ENCODE data around the gene WNT5B. TPM values are rescaled to one million over a fixed set of nuclear protein-coding genes. Genes with fewer than 3 reads are reported as not detected.
A peak's percentile ranks its signal among the peaks of the same experiment; 100 is the strongest.

Gene WNT5B
- total and polyA plus RNA-seq, 2 of the 8 experiments (the other 6 are each of a cell fraction or from before 2014, with no cell fraction given): 0.91 to 1.2 TPM

DNA sequence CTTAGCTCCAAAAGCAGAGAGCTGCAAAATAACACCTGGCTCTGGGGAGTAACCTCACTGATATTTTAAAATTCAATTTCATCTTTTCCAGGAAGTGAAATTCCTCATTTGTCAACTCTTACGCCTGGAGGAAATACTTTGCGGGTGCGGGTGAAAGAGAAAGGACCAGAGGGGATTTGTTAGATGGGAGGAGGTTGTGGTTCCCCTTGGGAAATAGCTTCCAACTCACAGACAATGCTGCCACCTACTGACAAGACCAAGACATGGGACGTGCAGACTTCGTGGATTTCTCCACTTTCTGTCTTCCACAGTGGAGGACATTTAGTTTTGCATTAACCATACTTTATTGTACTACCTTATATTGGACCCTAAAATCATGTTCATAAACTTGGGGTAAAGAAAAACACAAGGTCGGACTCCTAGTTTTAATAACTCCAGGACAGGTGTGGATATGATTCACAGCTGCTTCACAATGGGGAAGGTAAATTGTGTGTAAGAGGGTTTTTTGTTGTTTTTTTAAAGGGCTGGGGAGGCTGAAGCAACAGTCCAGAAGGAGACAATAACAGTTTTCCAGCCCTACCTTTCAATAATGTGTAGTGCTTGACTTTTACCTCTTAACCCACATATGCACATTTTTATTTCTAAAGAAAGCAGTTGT is 45.5 kb upstream of the WNT5B start:
- H3K4ac ChIP-seq (replicated peaks; ENCODE audit: insufficient read length, low read depth, low read length): no peak overlapping the region
- no peak overlapping the region for H3K4me3 ChIP-seq (ENCODE audit: extremely low read depth in 1 of 4, insufficient read depth in 2 of 4, low read depth in 3 of 4, low read length in 4 of 4)
- no peaks in the 10 kb centered on the region for H3K23me2 ChIP-seq (ENCODE audit: low read depth, low read length)
- H3K23ac ChIP-seq (ENCODE audit: insufficient read length): no peak overlapping the region
- H4K8ac ChIP-seq (ENCODE audit: extremely low read depth, insufficient read depth, low read length): no peak overlapping the region
- no peak overlapping the region for H2AK5ac ChIP-seq (ENCODE audit: low read depth, low read length)
- no peak overlapping the region for H2AFZ ChIP-seq (ENCODE audit: low read length)
- H3K36me3 ChIP-seq (ENCODE audit: control insufficient read depth in 2 of 4, insufficient read depth in 4 of 4, low read length in 3 of 4): no peaks in the 10 kb centered on the region
- no peak overlapping the region for H4K91ac ChIP-seq (replicated peaks; ENCODE audit: insufficient read length, low read length)
- H3K27me3 ChIP-seq (replicated peaks in 1 of 4; ENCODE audit: control insufficient read depth in 3 of 4, extremely low read depth in 1 of 4, insufficient read depth in 3 of 4, low read length in 3 of 4): peaks cover 6 to 51% (median 33%) of the 10 kb centered on the region in 4 experiments
- ChIA-PET POLR2A (ENCODE audit: partially characterized antibody) (interaction anchor here (0.9 to 1.8 kb wide), 4 partner anchors 10 to 466 kb away, joined by 3 to 14 read pairs (median 4); no protein-coding TSS in a partner anchor), CTCF (ENCODE audit: partially characterized antibody) (interaction anchor here (0.6 to 10.2 kb wide), 53 partner anchors 9 to 474 kb away, joined by 3 to 88 read pairs (median 4); partner anchors contain the start of gene WNT5B)
- H2BK20ac ChIP-seq (ENCODE audit: low read length): no peak overlapping the region
- WGBS, 2 experiments (ENCODE audit: extremely low coverage in 1 of 2, insufficient coverage in 1 of 2, insufficient read length in 1 of 2, insufficient replicate concordance in 2 of 2, low coverage in 1 of 2, low lambda C conversion rate in 2 of 2, missing lambda C conversion rate in 1 of 2): 12% methylated on average over 6 of the region's 6 CpGs; no CpG with 5 or more reads in 1 of the 2 experiments
- H3K9me3 ChIP-seq (ENCODE audit: insufficient read depth in 2 of 2, low read depth in 1 of 2, low read length in 1 of 2): no peaks in the 10 kb centered on the region
- H3K18ac ChIP-seq (ENCODE audit: extremely low read depth, low read length): no peak overlapping the region
- DNase-seq (ENCODE audit: low read depth in 1 of 2, low spot score in 2 of 2): peak in 1 of 2 experiments; percentile 64
- no peak overlapping the region for H2BK12ac ChIP-seq (ENCODE audit: low read depth, low read length)
- H3K56ac ChIP-seq (replicated peaks; ENCODE audit: insufficient read length, low read depth, low read length): no peak overlapping the region
- peaks cover 9% of the 10 kb centered on the region in 2 experiments for H4K20me1 ChIP-seq (replicated peaks in 1 of 2; ENCODE audit: control insufficient read depth in 1 of 2, insufficient read depth in 2 of 2, low read length in 2 of 2)
- H3K79me2 ChIP-seq (ENCODE audit: control insufficient read depth in 1 of 2, insufficient read depth in 2 of 2, low read length in 2 of 2): no peaks in the 10 kb centered on the region
- H2BK15ac ChIP-seq (ENCODE audit: low read length): no peak overlapping the region
- peak; percentile 97 for FAIRE-seq
- no peaks in the 10 kb centered on the region for H3K79me1 ChIP-seq (ENCODE audit: low read depth, low read length)
- H3K14ac ChIP-seq (ENCODE audit: insufficient read length): no peak overlapping the region
- no peak overlapping the region for H3K9ac ChIP-seq (replicated peaks in 1 of 4; ENCODE audit: extremely low read depth in 1 of 4, low read depth in 3 of 4, low read length in 3 of 4)
- peaks cover 0 to 8% (median 2%) of the 10 kb centered on the region in 4 experiments; a peak in 4 of 7 replicates for H3K4me1 ChIP-seq (replicated peaks in 1 of 4; ENCODE audit: control insufficient read depth in 3 of 4, insufficient read depth in 4 of 4, low read length in 3 of 4)
- H2BK5ac ChIP-seq (ENCODE audit: low read depth, low read length): no peak overlapping the region
- H2BK120ac ChIP-seq (replicated peaks; ENCODE audit: low read depth, low read length): no peak overlapping the region
- no peak overlapping the region for H3K27ac ChIP-seq (ENCODE audit: low read depth, low read length)
- H3K4me2 ChIP-seq (ENCODE audit: insufficient read depth in 1 of 2, low read depth in 2 of 2, low read length in 2 of 2): no peak overlapping the region
- no peak overlapping the region for H4K5ac ChIP-seq (ENCODE audit: insufficient read length, low read depth, low read length)
- no peak for TF ChIP-seq SP1 (IDR thresholded peaks at IDR 0.05; ENCODE audit: low read depth, low read length)
- TF ChIP-seq RXRA (IDR thresholded peaks at IDR 0.05; ENCODE audit: insufficient read depth, low read depth, low read length): no peak
- peak; percentile 46 for TF ChIP-seq CEBPB (IDR thresholded peaks at IDR 0.05; ENCODE audit: low read depth, low read length)
- TF ChIP-seq HDAC2 (IDR thresholded peaks at IDR 0.05; ENCODE audit: borderline replicate concordance in 1 of 2, low read depth in 2 of 2, low read length in 2 of 2): no peak
- no peak for TF ChIP-seq TBP (IDR thresholded peaks at IDR 0.05; ENCODE audit: low read depth, low read length)
- TF ChIP-seq CBX5 (IDR thresholded peaks at IDR 0.05; ENCODE audit: low read depth, low read length): no peak
- no peak for TF ChIP-seq POLR2A (IDR thresholded peaks at IDR 0.05; ENCODE audit: control extremely low read depth in 1 of 2, low read depth in 2 of 2, low read length in 2 of 2)
- no peak for TF ChIP-seq SUZ12 (IDR thresholded peaks at IDR 0.05; ENCODE audit: low read length)
- TF ChIP-seq EGR1 (IDR thresholded peaks at IDR 0.05; ENCODE audit: borderline replicate concordance, low read depth, low read length): no peak
- TF ChIP-seq RAD21 (IDR thresholded peaks at IDR 0.05 in 1 of 2, conservative IDR thresholded peaks at IDR 0.05 in 1 of 2; ENCODE audit: low read depth in 2 of 2, low read length in 2 of 2): peak; percentile 98 to 99
- TF ChIP-seq USF2 (IDR thresholded peaks at IDR 0.05; ENCODE audit: low read length): no peak

Data from H1 (cell line).